Measurements from ENCODE around the gene SPATS2L.

The SPATS2L gene

DNA sequence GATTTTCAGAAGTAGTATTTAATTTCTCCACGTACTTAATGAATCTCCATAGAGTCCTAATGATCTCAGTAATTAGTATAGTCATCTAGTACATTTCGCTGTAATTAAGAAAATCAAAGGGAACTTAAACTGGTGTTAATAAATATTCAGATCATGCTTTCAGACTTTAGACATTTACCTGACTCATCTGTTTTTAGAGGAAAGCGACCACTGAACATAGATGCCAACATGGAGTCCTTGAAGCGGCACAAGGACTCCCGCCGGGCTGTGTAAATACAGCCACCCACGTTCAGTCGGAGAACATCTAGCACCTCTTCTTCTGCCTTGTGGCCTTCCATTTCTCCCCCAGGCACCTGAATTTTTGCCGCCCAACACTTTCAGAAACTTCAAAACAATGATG lies 200.2 kb downstream of the SPATS2L start:
- DNase-seq (ENCODE audit: low spot score): no peak

- no peak for DNase-seq (ENCODE audit: low spot score)
Measured at GRCh38 chr2:200507179-200507578, 200.7 kb downstream of the SPATS2L start.

DNA sequence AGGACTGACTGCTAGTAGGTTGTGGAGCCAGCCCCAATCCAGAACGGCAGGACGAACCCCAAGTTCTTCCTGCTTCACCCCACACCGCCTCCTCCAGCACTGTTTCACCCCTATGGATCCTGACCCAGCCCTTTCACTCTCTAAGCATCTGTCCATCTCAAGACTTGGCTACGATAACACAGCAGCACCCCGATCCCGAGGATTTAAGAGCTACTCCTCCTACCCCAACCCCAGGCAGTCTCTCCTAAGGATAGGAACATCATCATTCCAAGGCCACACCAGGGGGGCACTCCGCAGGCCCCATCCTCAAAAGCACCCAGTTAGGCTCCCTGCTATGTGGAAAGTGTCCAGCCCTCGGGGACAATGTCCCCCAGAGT lies 202.7 kb downstream of the SPATS2L start:
- DNase-seq (ENCODE audit: low spot score): peak; percentile 58

DNA sequence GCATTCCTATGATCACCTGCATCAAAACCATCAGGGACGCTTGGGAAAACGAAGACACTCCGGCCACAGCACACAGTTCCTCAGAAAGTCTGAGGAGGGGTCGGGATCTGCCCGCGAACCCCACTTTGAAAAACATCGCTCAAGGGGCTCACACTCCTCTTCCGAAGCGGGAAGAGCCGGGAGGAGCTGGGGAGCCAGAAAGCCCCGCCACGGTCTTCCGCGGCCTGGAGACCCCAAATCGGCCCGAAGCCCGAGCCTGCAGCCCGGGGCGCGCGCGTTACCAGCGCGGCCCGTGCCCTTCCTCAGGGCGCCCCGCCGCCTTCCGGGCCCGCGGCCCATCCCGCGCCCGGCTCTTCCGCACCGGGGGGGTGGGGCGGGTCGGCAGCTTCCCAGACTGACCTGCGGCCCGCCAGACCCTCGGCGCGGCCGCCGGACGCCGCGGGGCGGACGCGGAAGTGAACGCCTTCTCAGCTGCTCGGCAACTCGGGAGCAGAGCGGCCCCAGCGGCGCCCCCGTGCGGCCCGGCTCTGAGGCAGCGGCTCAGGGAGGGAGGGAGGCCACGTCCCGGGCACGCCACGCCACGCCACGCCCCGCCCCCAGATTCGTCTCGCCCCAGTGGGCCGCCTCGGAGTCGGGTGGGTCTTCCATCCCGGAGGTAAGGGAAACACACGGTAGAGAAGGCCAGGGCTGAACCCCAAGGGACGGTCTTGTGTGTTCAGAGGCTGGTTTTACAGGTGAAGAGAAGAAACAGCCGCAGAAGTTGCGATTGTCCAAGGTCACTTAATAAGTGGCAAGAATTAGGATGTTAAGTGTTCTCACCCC lies 203.3 kb downstream of the SPATS2L start, which contains the start of gene KCTD18:
Gene KCTD18 (minus strand): TSS at position 457 of the 822 bp plus-strand sequence. CDS start 3,052 bp downstream, outside the sequence.
- peak; percentile 89 for DNase-seq (ENCODE audit: low spot score)

DNA sequence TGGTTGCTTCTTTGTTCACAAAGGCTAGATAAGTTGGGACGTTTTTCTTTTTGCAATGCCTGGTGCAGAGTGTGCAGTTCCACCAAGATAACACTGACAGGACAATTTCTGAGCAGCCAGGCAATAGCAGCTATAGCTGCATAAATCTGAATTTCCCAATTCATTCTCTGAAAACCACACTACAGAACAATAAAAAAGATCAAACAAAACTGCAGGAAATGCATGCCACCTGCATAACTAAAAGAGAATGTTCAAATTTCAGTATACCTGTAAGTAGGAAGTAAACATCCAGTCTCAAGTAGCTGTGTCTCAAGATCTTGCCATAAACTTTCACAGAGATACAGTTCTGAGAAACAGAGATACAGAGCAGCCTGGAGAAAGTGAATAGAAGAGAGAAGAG lies 208.7 kb downstream of the SPATS2L start:
- no peak for DNase-seq (ENCODE audit: low spot score)

GRCh38 chr2:200523158-200523557 lies 216.7 kb downstream of the SPATS2L start:
- DNase-seq (ENCODE audit: low spot score): peak; percentile 47

DNA sequence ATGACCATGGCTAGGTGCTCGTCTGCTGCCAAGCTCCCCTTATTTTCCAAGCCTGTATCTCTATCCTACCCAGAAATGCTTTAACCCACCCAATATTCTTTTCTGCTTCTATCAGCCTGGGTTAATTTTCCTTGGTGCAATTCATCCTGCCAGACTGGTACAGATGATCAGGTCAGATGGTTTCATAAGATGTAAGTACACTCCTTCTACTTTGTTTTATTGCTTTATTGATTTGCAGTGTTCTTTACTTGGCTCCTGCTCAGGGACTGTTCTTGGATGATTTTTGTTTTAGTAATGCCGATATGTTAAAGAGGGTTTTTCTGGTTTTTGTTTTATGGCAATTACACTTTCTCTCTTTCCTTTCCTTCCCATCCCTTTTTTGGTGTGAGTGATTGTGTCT lies 217.1 kb downstream of the SPATS2L start:
- DNase-seq (ENCODE audit: low spot score): no peak

DNA sequence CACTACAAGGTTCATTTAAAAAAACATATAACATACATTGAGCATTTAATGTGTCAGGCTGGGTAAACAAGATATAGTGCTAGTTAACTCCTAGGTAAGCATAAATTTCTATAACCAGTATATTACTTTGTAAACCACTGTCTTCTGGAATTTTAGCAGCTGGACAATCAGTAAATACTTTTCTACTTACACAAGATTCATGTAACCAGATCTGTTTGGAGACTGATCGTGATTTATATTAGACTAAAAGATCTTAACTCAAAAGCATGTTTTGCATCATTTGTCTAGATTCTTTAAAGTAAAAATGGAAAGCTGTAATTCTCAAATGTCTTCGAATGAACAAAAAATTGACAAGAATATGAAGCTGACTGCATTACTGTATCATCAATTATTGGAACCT lies 218.6 kb downstream of the SPATS2L start:
- no peak for DNase-seq (ENCODE audit: low spot score)

- DNase-seq (ENCODE audit: low spot score): no peak
Measured at GRCh38 chr2:200525551-200525881, 219.0 kb downstream of the SPATS2L start.

DNA sequence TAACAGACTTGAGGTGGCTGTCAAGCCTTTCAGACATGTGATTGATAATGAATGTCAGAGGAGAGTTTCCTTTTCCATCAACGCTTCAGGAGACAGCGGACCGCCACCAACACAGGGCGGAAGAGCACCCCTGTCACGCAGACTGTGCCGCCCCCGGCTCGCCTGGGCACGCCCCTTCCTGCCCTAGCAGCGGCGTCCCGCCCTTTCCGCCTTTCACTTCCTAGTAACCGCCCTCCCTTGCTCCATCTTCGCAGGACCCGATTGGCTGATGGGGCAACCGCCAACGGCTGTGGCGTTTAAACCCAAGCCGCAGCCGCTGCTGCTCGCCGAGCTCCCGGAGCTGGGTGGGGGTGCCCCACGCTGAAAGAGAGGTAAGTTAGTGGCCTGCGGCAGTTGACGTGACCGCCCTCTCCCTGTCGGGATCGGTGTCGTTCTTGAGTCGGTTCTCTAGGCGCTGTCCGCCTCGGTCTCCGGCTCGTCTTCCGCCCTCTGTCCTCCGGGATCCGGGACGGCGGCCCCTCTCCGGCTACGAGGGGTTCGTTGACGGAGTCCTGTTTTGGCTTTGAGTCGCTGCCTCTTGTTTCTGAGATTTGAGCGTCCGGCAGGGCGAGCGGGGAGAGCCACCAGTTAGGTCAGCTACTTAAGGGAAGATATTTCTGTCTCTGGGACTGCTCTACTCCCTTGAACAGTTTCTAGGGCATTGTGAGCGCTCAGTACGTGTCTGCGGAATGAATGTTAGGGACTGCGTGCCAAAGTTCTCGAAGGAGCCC lies 219.6 kb downstream of the SPATS2L start, which contains the start of gene SGO2:
Gene SGO2 (plus strand): TSS at position 326 of the 770 bp plus-strand sequence. CDS start 6,769 bp downstream, outside the sequence.
- peak; percentile 96 for DNase-seq (ENCODE audit: low spot score)

DNA sequence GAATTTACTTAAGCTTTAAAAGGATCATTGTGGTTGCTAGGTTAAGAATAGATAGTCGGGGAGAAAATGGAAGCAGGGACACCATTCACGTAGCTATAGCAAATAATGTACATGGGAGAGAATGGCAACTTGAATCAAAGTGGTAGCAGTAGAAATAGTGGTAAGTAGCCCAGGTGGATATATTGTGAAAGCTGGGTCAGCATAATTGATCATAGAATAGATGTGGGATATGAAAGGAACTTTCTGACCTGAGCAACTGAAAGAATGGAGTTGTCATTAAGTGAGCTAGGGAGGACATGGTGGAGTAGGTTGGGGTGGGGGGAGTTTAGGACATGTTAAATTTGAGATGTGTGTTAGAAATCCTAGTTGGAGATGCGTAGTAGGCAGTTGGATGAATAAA lies 221.7 kb downstream of the SPATS2L start:
- no peak for DNase-seq (ENCODE audit: low spot score)

All from RKO (cell line).